Trophoblast cell (in vitro differentiated cells and primary cell): ENCODE measurements around the gene CASP8. TPM values are rescaled to one million over a fixed set of nuclear protein-coding genes. Genes with fewer than 3 reads are reported as not detected.

Experiments
- DNase-seq, 2 donors: peaks; one replicate each; pipeline ENCODE4 v3.0.0-alpha.2; 2016
- H2AFZ ChIP-seq: 2 replicates; pipeline ENCODE4 v1.6.1; 2013; ENCODE audit warnings: low read length, moderate library complexity, mild to moderate bottlenecking; ENCODE audit not compliant: insufficient read depth, poor library complexity
- H2AK5ac ChIP-seq: 2 replicates; pipeline ENCODE4 v1.6.1; 2013; ENCODE audit warnings: mild to moderate bottlenecking, low read length
- H2BK120ac ChIP-seq: 2 replicates; pipeline ENCODE4 v1.6.1; 2013; ENCODE audit warnings: low read length, mild to moderate bottlenecking, moderate library complexity; ENCODE audit not compliant: insufficient read depth, poor library complexity
- H2BK12ac ChIP-seq: 2 replicates; pipeline ENCODE4 v1.6.1; 2013; ENCODE audit warnings: mild to moderate bottlenecking, low read length, moderate library complexity
- H2BK5ac ChIP-seq: 2 replicates; pipeline ENCODE4 v1.6.1; 2013; ENCODE audit warnings: low read length, low read depth, moderate library complexity, mild to moderate bottlenecking; ENCODE audit not compliant: poor library complexity
- H3K14ac ChIP-seq: 2 replicates; pipeline ENCODE4 v1.6.1; 2013; ENCODE audit warnings: mild to moderate bottlenecking, low read length
- H3K18ac ChIP-seq: 2 replicates; pipeline ENCODE4 v1.6.1; 2013; ENCODE audit warnings: mild to moderate bottlenecking, low read length
- H3K23ac ChIP-seq: 2 replicates; pipeline ENCODE4 v1.6.1; 2013; ENCODE audit warnings: low read length
- H3K27ac ChIP-seq: 2 replicates; pipeline ENCODE4 v1.5.1; 2013; ENCODE audit warnings: low read depth, mild to moderate bottlenecking, inconsistent platforms, low read length, moderate library complexity
- H3K27me3 ChIP-seq: 2 replicates; pipeline ENCODE4 v1.6.1; 2013; ENCODE audit warnings: inconsistent platforms, mild to moderate bottlenecking, low read length, moderate library complexity; ENCODE audit not compliant: insufficient read depth
- H3K36me3 ChIP-seq, 2 experiments: 1 replicate in 1 of 2; 2 replicates in 1 of 2; pipeline ENCODE4 v1.6.1; 2013; ENCODE audit warnings: low read length in 2 of 2, mild to moderate bottlenecking in 2 of 2, moderate library complexity in 1 of 2; ENCODE audit not compliant: insufficient read depth in 2 of 2, control insufficient read depth in 1 of 2
- H3K4ac ChIP-seq: 2 replicates; pipeline ENCODE4 v1.6.1; 2013; ENCODE audit warnings: low read depth, mild to moderate bottlenecking, low read length, moderate library complexity
- H3K4me1 ChIP-seq, 2 experiments: 1 replicate in 1 of 2; 2 replicates in 1 of 2; pipeline ENCODE4 v1.6.1; 2013; ENCODE audit warnings: low read length in 2 of 2, mild to moderate bottlenecking in 2 of 2, moderate library complexity in 1 of 2; ENCODE audit not compliant: insufficient read depth in 2 of 2, control insufficient read depth in 1 of 2
- H3K4me2 ChIP-seq: 2 replicates; pipeline ENCODE4 v1.6.1; 2013; ENCODE audit warnings: inconsistent platforms, mild to moderate bottlenecking, low read length, moderate library complexity
- H3K4me3 ChIP-seq: 2 replicates; pipeline ENCODE4 v1.5.1; 2013; ENCODE audit warnings: mild to moderate bottlenecking, low read depth, low read length, inconsistent platforms
- H3K79me1 ChIP-seq: one replicate; pipeline ENCODE4 v1.6.1; 2013; ENCODE audit warnings: low read length
- H3K79me2 ChIP-seq: 2 replicates; pipeline ENCODE4 v1.6.1; 2013; ENCODE audit warnings: low read length, mild to moderate bottlenecking; ENCODE audit not compliant: control insufficient read depth, insufficient read depth, poor library complexity
- H3K9ac ChIP-seq: 2 replicates; pipeline ENCODE4 v1.6.1; 2013; ENCODE audit warnings: mild to moderate bottlenecking, low read length
- H3K9me3 ChIP-seq: 2 replicates; pipeline ENCODE4 v1.6.1; 2013; ENCODE audit warnings: low read depth, mild to moderate bottlenecking, control low read depth, inconsistent platforms, low read length; ENCODE audit not compliant: insufficient read depth
- H4K12ac ChIP-seq: 2 replicates; pipeline ENCODE4 v1.6.1; 2013; ENCODE audit warnings: low read depth, mild to moderate bottlenecking, low read length, moderate library complexity
- H4K8ac ChIP-seq: 2 replicates; pipeline ENCODE4 v1.6.1; 2013; ENCODE audit warnings: low read depth, mild to moderate bottlenecking, low read length, moderate library complexity
- H4K91ac ChIP-seq: one replicate; pipeline ENCODE4 v1.6.1; 2013; ENCODE audit warnings: low read depth, mild to moderate bottlenecking, low read length, moderate library complexity
- whole genome bisulfite sequencing: extraction: QIAGEN DNeasy Blood & Tissue Kit; methylation state at CpG from one replicate; pipeline ENCODE4 v1.1.7; 2013; ENCODE audit warnings: missing lambda C conversion rate; ENCODE audit not compliant: insufficient read length, insufficient coverage; ENCODE audit errors: extremely low coverage; 5-methylcytosine and 5-hydroxymethylcytosine counted together
- polyA plus RNA-seq: library from polyadenylated mRNA; stranded (reverse); fragments of 200-250 nt; gene quantifications from 2 replicates; pipeline ENCODE4 v1.2.3, GENCODE V29; 2013

The CASP8 gene
- 3.1 and 3.4 TPM in 2 replicates for polyA plus RNA-seq

GRCh38 chr2:201260302-201260800 lies at the start of gene CASP8:
CASP8 (plus strand) TSS chr2:201260536; CDS start chr2:201266487, 5,951 bp downstream.
- H3K27ac ChIP-seq = no peak within 1 kb of the TSS
- no peaks in the 10 kb centered on the region for H3K79me2 ChIP-seq
- peak within 1 kb of the TSS; percentile 41 for H3K14ac ChIP-seq
- peaks cover 12% of the 10 kb centered on the region for H3K79me1 ChIP-seq
- peak within 1 kb of the TSS; percentile 66 for H4K8ac ChIP-seq
- no peak within 1 kb of the TSS for H3K18ac ChIP-seq
- no CpG with 5 or more reads among the region's 10 CpGs for WGBS
- H3K9me3 ChIP-seq = no peaks in the 10 kb centered on the region
- H2AK5ac ChIP-seq = no peak within 1 kb of the TSS
- H3K23ac ChIP-seq = no peak within 1 kb of the TSS
- no peak within 1 kb of the TSS for H3K4me2 ChIP-seq
- H3K4ac ChIP-seq = no peak within 1 kb of the TSS
- H3K9ac ChIP-seq = no peak within 1 kb of the TSS
- peak; percentile 5 to 35 for DNase-seq
- H4K12ac ChIP-seq = no peak within 1 kb of the TSS
- H4K91ac ChIP-seq = no peak within 1 kb of the TSS
- H2BK12ac ChIP-seq = peak within 1 kb of the TSS; percentile 75
- H3K4me1 ChIP-seq = peaks cover 8 to 12% of the 10 kb centered on the region in 2 experiments
- no peak within 1 kb of the TSS for H3K4me3 ChIP-seq
- no peaks in the 10 kb centered on the region for H3K27me3 ChIP-seq
- H3K36me3 ChIP-seq = no peaks in the 10 kb centered on the region
- H2BK5ac ChIP-seq = no peak within 1 kb of the TSS
- H2AFZ ChIP-seq = no peak within 1 kb of the TSS
- H2BK120ac ChIP-seq = no peak within 1 kb of the TSS

GRCh38 chr2:201215963-201216362 lies 44.4 kb upstream of the CASP8 start:
- no peak for DNase-seq
- no CpG with 5 or more reads among the region's 4 CpGs for WGBS
- Histone ChIP-seq H3K36me3 (no peaks in the 10 kb centered on the region), H4K12ac (no peak overlapping the region), H2BK12ac (no peak overlapping the region), H4K8ac (no peak overlapping the region), H3K27me3 (no peaks in the 10 kb centered on the region), H4K91ac (no peak overlapping the region), H3K18ac (no peak overlapping the region), H3K4me2 (no peak overlapping the region), H2BK120ac (no peak overlapping the region), H3K79me2 (no peaks in the 10 kb centered on the region), H3K9me3 (no peaks in the 10 kb centered on the region), H3K4me1 (peaks cover 4 to 6% of the 10 kb centered on the region in 2 experiments), H3K23ac (no peak overlapping the region), H3K27ac (no peak overlapping the region), H2BK5ac (no peak overlapping the region), H3K9ac (no peak overlapping the region), H3K4ac (no peak overlapping the region), H3K79me1 (no peaks in the 10 kb centered on the region), H3K4me3 (no peak overlapping the region), H2AK5ac (no peak overlapping the region), H2AFZ (no peak overlapping the region), H3K14ac (no peak overlapping the region)

- Histone ChIP-seq H3K4me1 (peaks cover 4 to 6% of the 10 kb centered on the region in 2 experiments), H4K8ac (no peak overlapping the region), H4K12ac (no peak overlapping the region), H3K4me2 (no peak overlapping the region), H3K27me3 (no peaks in the 10 kb centered on the region), H3K27ac (no peak overlapping the region), H3K36me3 (no peaks in the 10 kb centered on the region), H3K14ac (no peak overlapping the region), H3K23ac (no peak overlapping the region), H4K91ac (no peak overlapping the region), H3K18ac (no peak overlapping the region), H3K79me2 (no peaks in the 10 kb centered on the region), H2AK5ac (no peak overlapping the region), H2BK12ac (no peak overlapping the region), H3K4ac (no peak overlapping the region), H2AFZ (no peak overlapping the region), H3K4me3 (no peak overlapping the region), H3K9ac (no peak overlapping the region), H2BK5ac (no peak overlapping the region), H2BK120ac (no peak overlapping the region), H3K79me1 (no peaks in the 10 kb centered on the region), H3K9me3 (no peaks in the 10 kb centered on the region)
- DNase-seq = no peak
- WGBS = no CpG with 5 or more reads among the region's 1 CpG
These were observed 43.4 kb upstream of the CASP8 start for GRCh38 chr2:201216918-201217317.

GRCh38 chr2:201218780-201219179 lies 41.6 kb upstream of the CASP8 start:
- Histone ChIP-seq H3K9ac (no peak overlapping the region), H3K14ac (no peak overlapping the region), H3K4me1 (peaks cover 4 to 6% of the 10 kb centered on the region in 2 experiments), H3K23ac (no peak overlapping the region), H2BK5ac (no peak overlapping the region), H3K9me3 (no peaks in the 10 kb centered on the region), H4K91ac (no peak overlapping the region), H3K4me3 (no peak overlapping the region), H2BK12ac (no peak overlapping the region), H4K8ac (no peak overlapping the region), H3K79me1 (no peaks in the 10 kb centered on the region), H3K4ac (no peak overlapping the region), H3K79me2 (no peaks in the 10 kb centered on the region), H3K27ac (no peak overlapping the region), H2BK120ac (no peak overlapping the region), H3K27me3 (no peaks in the 10 kb centered on the region), H4K12ac (no peak overlapping the region), H2AK5ac (no peak overlapping the region), H3K18ac (no peak overlapping the region), H3K4me2 (no peak overlapping the region), H2AFZ (no peak overlapping the region), H3K36me3 (no peaks in the 10 kb centered on the region)
- WGBS = no CpG with 5 or more reads among the region's 6 CpGs
- no peak for DNase-seq
